SW480 (cell line): ENCODE data around the gene ZNF664.
"Not testable (repeated sequence)": the region's sequence is repeated elsewhere in the genome, so short reads cannot be mapped to it uniquely, and the experiment has no call there.

Source experiments
- DNase-seq: peaks from one replicate; pipeline ENCODE4 v3.0.0-alpha.2; 2016; ENCODE audit warnings: low spot score

The ZNF664 gene

DNA sequence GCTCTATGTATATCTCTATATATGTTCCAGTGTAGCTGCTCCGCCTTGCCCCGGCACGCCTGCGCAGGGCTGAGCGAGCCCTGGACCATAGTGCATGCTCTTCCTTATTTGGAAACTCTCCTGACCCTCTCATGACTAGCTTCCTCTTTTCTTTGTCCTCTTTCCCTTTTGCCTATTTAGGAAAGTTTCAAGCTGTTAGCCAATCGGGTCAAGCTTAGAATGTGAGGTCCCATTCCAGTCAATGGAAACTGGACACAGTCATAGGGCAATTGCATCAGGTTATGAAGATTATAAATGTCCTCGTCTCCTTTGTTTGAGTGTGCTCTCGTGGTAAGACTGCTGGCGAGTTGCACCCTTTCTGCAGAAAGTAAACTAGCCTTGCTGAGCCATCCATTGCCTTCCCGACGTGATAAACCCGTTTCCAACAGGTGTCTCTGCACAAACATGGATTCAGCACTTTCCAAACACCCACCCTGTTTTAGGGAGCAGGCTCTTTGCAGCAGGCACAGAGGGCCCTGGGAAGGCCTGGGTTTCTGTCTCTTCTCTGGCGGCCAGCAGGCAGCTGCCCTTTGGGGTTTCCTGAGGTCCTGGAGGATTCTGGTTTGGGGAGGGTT, 31.3 kb upstream of the ZNF664 start:
- no peak for DNase-seq

- DNase-seq: no peak
Observed at GRCh38 chr12:123942238-123942653, 30.8 kb upstream of the ZNF664 start.

- no peak for DNase-seq
Observed at GRCh38 chr12:123942911-123943648, 29.9 kb upstream of the ZNF664 start.

GRCh38 chr12:123943816-123944215, 29.2 kb upstream of the ZNF664 start:
- DNase-seq: no peak

DNA sequence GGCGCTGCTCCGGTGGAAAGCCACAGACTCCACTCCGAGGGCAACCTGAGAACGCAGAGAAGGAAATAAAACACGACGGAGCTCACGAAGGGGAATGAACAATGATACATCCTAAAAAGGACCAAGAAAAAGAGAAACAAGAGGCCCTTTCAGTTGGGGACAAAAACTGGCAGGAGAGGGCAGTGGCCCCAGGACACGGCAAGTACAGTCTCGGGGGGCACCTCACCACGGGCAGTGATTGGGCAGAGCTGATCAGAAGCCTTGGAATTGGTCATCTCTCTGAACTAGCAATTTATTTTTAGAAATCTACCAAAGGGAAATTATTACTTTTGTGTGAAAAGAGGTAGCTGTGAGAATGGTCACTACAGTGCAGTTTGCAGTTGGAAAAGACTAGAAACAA, 28.3 kb upstream of the ZNF664 start:
- no peak for DNase-seq

- DNase-seq: no peak
Observed at GRCh38 chr12:123945287-123946151, 27.5 kb upstream of the ZNF664 start.

DNA sequence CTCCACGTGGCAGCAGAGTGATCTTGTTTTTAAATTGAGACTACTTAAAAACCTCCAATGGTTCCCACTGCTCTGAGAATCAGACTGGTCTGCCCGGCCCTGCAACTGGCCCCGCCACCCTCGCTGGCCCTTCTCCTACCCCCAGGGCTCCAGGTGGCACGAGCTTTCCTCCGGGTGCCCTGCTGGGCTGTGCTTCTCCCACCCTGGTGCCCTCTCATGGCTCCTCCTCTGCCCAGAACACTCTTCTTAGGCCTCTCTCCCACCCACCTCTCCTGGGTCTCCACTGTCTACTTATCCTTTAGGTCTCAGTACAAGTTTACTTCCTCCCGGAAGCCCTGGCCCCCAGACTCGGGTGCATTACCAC, 26.9 kb upstream of the ZNF664 start:
- no peak for DNase-seq

DNA sequence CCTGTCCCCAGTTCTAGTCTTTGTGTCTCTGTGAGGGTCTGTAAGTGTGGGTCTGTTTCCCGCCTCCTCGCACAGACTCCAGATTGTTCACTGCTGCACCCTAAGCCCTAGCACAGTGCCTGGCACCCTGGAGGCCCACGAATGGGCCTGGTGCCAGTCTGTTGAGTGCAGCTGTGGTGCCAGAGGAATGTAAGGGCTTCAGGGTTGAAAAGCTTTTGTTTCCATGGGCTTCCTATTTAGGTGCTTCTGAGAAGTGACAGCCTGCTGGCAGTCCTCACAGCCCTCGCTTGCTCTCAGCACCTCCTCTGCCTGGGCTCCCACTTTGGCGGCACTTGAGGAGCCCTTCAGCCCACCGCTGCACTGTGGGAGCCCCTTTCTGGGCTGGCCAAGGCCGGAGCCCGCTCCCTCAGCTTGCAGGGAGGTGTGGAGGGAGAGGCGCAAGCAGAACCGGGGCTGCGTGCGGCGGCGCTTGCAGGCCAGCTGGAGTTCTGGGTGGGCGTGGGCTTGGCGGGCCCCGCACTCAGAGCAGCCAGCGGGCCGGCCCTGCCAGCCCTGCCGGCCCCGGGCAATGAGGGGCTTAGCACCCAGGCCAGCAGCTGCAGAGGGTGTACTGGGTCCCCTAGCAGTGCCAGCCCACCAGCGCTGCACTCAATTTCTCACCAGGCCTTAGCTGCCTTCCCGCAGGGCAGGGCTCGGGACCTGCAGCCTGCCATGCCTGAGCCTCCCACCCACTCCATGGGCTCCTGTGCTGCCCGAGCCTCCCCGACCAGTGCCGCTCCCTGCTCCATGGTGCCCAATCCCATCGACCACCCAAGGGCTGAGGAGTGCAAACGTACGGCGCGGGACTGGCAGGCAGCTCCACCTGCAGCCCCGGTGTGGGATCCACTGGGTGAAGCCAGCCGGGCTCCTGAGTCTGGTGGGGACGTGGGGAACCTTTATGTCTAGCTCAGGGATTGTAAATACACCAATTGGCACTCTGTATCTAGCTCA, 26.2 kb upstream of the ZNF664 start:
- not testable (repeated sequence) for DNase-seq

DNA sequence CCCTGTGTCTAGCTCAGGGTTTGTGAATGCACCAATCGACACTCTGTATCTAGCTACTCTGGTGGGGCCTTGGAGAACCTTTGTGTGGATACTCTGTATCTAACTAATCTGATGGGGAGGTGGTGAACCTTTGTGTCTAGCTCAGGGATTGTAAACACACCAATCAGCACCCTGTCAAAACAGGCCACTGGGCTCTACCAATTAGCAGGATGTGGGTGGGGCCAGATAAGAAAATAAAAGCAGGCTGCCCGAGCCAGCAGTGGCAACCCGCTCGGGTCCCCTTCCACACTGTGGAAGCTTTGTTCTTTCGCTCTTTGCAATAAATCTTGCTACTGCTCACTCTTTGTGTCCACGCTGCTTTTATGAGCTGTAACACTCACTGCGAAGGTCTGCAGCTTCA, 25.5 kb upstream of the ZNF664 start:
- not testable (repeated sequence) for DNase-seq

DNA sequence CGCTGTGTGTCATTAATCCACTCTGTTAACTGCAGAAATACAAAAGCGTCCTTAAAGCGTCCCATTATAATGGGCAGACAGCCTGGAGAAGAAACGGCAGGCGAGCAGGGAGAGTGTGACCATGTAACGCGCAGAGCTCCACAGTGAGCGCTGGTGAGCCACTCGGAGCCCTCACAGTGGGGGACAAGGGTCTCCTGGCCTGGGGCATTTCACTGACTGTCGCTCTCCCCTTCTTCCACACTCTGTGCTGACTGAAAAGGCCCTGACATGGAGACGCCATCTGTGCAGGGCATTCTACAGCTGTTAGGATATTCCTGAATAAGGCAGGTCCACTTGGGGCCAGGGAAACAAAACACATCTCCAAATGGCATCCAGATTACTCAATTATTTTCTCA, 24.6 kb upstream of the ZNF664 start:
- no peak for DNase-seq

DNA sequence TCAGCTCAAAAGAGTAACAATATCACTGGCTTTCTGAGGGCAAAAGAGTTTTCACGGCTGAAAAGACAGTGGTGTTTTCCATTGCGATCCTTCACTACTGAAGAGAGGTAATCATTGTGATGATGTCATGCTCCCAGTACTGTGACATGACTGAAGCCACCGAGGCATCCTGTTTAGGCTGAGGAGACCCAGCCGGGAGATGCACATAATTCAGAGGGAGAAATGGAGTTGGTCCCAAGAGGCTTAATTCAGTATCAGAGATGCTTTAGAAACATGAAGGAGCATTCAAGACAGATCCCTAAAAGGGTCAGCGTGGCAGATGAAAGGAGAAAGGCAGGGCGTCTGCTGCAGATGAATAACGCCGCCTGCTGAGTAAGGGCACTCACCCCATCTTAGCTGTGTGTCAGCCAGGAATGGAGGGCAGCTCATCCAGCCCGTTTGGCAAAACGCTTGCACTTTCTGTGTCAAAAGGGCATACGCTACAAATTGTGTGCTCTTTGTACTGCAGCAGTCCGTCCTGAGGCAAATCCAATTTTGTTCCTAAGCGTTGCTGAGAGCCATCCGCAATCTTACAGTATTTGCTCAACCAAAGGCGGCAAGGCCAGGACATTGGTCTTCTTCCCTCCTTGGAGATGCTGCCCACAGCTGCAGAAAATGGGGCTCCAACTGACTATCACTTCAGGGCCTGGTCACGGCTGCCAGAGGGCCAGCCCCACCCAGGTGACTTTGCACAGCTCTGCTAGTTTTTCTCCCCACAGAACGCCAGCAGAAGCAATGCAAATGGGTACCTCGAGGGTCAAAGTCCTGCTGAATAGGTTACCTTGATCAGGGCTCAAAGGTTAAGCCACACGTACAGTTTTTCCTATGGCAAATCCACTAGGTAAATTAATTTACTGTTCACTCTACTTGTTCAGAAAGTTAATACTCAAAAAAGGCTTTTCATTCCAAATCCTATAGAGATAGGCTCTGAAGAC, 23.9 kb upstream of the ZNF664 start:
- peak; percentile 9 for DNase-seq

DNA sequence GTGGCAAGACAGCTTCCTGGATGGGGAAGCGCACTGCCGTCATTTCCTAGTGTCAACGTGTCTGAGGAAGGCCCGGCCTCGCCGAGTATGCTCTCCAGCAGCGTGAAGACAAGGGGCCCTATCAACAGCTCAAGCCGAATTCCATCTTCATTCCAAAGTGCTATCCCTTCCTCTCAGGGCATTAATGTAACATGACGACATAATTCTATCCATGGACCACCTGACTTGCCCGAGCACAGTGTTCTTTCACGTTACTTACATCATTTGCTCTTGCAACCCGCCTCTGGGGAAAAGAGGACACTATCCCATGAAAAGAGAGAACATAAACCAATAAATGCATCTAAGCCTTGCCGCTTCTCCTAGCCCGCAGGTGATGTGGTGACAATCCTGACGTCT, 23.2 kb upstream of the ZNF664 start:
- DNase-seq: no peak

GRCh38 chr12:123950476-123951349, 22.3 kb upstream of the ZNF664 start:
- DNase-seq: no peak

DNA sequence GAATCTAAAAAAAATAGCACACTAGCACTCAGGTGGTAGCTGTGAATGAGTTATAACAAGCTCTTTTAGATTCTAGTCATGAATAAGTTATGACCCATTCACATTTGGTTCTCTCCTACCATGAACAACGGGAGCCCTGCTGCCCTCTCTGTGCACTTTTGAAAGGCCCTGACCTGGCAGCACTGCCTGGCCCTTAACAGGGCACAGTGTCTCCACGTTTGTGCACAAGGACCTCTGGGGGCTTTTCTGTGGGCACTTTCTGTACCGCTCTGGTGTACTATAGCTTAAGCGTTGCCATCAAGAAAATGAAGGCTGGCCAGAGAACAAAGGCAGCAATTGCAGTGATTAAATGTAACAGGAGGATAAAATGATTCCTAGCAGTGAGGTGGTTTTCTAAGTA, 21.5 kb upstream of the ZNF664 start:
- DNase-seq: no peak

GRCh38 chr12:123952037-123952436, 21.0 kb upstream of the ZNF664 start:
- no peak for DNase-seq

GRCh38 chr12:123954647-123955350, 18.2 kb upstream of the ZNF664 start:
- DNase-seq: no peak

DNA sequence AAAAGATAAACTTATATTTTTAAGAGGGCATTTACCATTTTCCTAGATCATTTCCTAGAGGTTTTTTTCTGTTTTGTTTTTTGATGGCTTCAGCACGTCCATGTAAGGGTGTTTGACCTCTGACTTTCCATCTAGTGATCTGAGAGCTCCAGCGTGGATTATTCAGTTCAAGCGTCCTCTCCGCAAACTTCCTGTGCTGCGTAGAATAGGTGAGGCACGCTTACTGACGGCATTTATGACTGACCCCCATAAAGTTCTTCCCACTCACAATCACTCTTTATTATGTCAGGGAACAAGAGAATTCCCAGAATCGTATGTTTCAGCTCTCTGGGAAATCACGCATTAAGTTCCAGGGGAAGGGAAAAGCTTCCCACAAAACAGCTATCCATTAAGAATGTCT, 16.8 kb upstream of the ZNF664 start:
- DNase-seq: no peak

- no peak for DNase-seq
Observed at GRCh38 chr12:123957196-123957595, 15.8 kb upstream of the ZNF664 start.

GRCh38 chr12:123958462-123958861, 14.6 kb upstream of the ZNF664 start:
- DNase-seq: no peak
